Measurements from ENCODE around the gene GNG12. TPM values are rescaled to one million over a fixed set of nuclear protein-coding genes. Genes with fewer than 3 reads are reported as not detected.

GNG12 gene
- total RNA-seq, 1 donor from 2014 or later: 40.5 TPM

- no peaks in the 10 kb centered on the region for H3K9me3 Mint-ChIP-seq
- no peaks in the 10 kb centered on the region for H3K4me1 Mint-ChIP-seq
- DNase-seq (ENCODE audit: low spot score in 2 of 2, unreplicated experiment in 2 of 2): peak in 1 of 2 experiments; percentile 66
- no peak overlapping the region for H3K4me3 Mint-ChIP-seq
- peak overlapping the region; percentile 34 for H3K27ac Mint-ChIP-seq
- peak; percentile 97 for TF ChIP-seq CTCF (IDR thresholded peaks at IDR 0.05; ENCODE audit: unreplicated experiment)
- no peaks in the 10 kb centered on the region for H3K27me3 Mint-ChIP-seq (ENCODE audit: low read depth)
- H3K36me3 Mint-ChIP-seq: no peaks in the 10 kb centered on the region
Observed at GRCh38 chr1:67760030-67760821, 73.0 kb downstream of the GNG12 start.

GRCh38 chr1:67759692-67760029 is 73.6 kb downstream of the GNG12 start:
- Mint-ChIP-seq H3K27ac (peak overlapping the region; percentile 34), H3K36me3 (no peaks in the 10 kb centered on the region), H3K9me3 (no peaks in the 10 kb centered on the region), H3K4me1 (no peaks in the 10 kb centered on the region), H3K27me3 (ENCODE audit: low read depth) (no peaks in the 10 kb centered on the region), H3K4me3 (no peak overlapping the region)
- TF ChIP-seq CTCF (IDR thresholded peaks at IDR 0.05; ENCODE audit: unreplicated experiment): no peak
- DNase-seq (ENCODE audit: low spot score in 2 of 2, unreplicated experiment in 2 of 2): no peak

GRCh38 chr1:67759066-67759465 is 74.2 kb downstream of the GNG12 start:
- Mint-ChIP-seq H3K4me1 (no peaks in the 10 kb centered on the region), H3K36me3 (no peaks in the 10 kb centered on the region), H3K27me3 (ENCODE audit: low read depth) (no peaks in the 10 kb centered on the region), H3K9me3 (no peaks in the 10 kb centered on the region), H3K27ac (no peak overlapping the region), H3K4me3 (no peak overlapping the region)
- no peak for TF ChIP-seq CTCF (IDR thresholded peaks at IDR 0.05; ENCODE audit: unreplicated experiment)
- no peak for DNase-seq (ENCODE audit: low spot score in 2 of 2, unreplicated experiment in 2 of 2)

- no peak for TF ChIP-seq CTCF (IDR thresholded peaks at IDR 0.05; ENCODE audit: unreplicated experiment)
- H3K9me3 Mint-ChIP-seq: no peaks in the 10 kb centered on the region
- H3K4me1 Mint-ChIP-seq: peaks cover 15% of the 10 kb centered on the region
- H3K4me3 Mint-ChIP-seq: no peak overlapping the region
- H3K36me3 Mint-ChIP-seq: no peaks in the 10 kb centered on the region
- H3K27me3 Mint-ChIP-seq (ENCODE audit: low read depth): no peaks in the 10 kb centered on the region
- H3K27ac Mint-ChIP-seq: no peak overlapping the region
- DNase-seq (ENCODE audit: low spot score in 2 of 2, unreplicated experiment in 2 of 2): no peak
Observed at GRCh38 chr1:67755619-67756018, 77.6 kb downstream of the GNG12 start.

GRCh38 chr1:67755160-67755559 is 78.1 kb downstream of the GNG12 start:
- no peak for DNase-seq (ENCODE audit: low spot score in 2 of 2, unreplicated experiment in 2 of 2)
- H3K27me3 Mint-ChIP-seq (ENCODE audit: low read depth): no peaks in the 10 kb centered on the region
- TF ChIP-seq CTCF (IDR thresholded peaks at IDR 0.05; ENCODE audit: unreplicated experiment): no peak
- H3K4me1 Mint-ChIP-seq: peaks cover 19% of the 10 kb centered on the region
- H3K9me3 Mint-ChIP-seq: no peaks in the 10 kb centered on the region
- H3K36me3 Mint-ChIP-seq: no peaks in the 10 kb centered on the region
- H3K4me3 Mint-ChIP-seq: no peak overlapping the region
- no peak overlapping the region for H3K27ac Mint-ChIP-seq
